ENCODE measurements around the gene KLF7. TPM values are rescaled to one million over a fixed set of nuclear protein-coding genes. Genes with fewer than 3 reads are reported as not detected.

Gene KLF7
- total RNA-seq, 1 donor from 2014 or later = 32.8 TPM

Other genes starting within 250 kb of the KLF7 start
- 0.23 TPM for gene CPO, start 226.4 kb downstream of the KLF7 start, total RNA-seq